ENCODE results near the gene PTPRE.

GRCh38 chr10:128055061-128055868 lies 148.4 kb downstream of the PTPRE start:
- TF ChIP-seq CSDC2 (CRISPR knock-in tag; IDR thresholded peaks at IDR 0.05) (no peak), ZC3H10 (CRISPR knock-in tag; IDR thresholded peaks at IDR 0.05) (no peak)

Measured in SK-N-SH treated with all-trans-retinoic acid at 6 μM for 48 hours (cell line).